ENCODE results near the gene ATF7. TPM values are rescaled to one million over a fixed set of nuclear protein-coding genes. Genes with fewer than 3 reads are reported as not detected.

Gene ATF7
- total RNA-seq, 2 donors from 2014 or later = 37.9 to 46.7 TPM

GRCh38 chr12:53532524-53533445 lies 93.4 kb downstream of the ATF7 start:
- H3K27me3 ChIP-seq (replicated peaks; ENCODE audit: insufficient read depth) = no peaks in the 10 kb centered on the region
- no peaks in the 10 kb centered on the region for H3K9me3 ChIP-seq
- H3K4me1 ChIP-seq (replicated peaks) = peaks cover 4% of the 10 kb centered on the region
- no peak overlapping the region for H3K4me3 ChIP-seq
- peaks cover 0 to 6% of the 10 kb centered on the region in 2 donors for H3K36me3 ChIP-seq
- TF ChIP-seq POLR2A (IDR thresholded peaks at IDR 0.05) = no peak
- no peak for DNase-seq (ENCODE audit: low spot score)
- intact Hi-C loops (cut with DNase I) = no loop called here
- 91% methylated on average over 7 of the region's 7 CpGs for WGBS
- H3K27ac ChIP-seq = no peak overlapping the region

GRCh38 chr12:53532021-53532420 lies 94.2 kb downstream of the ATF7 start:
- TF ChIP-seq POLR2AphosphoS5 (IDR thresholded peaks at IDR 0.05) (no peak), CTCF (IDR thresholded peaks at IDR 0.05) (no peak), POLR2A (IDR thresholded peaks at IDR 0.05) (no peak)
- intact Hi-C loops (cut with DNase I) = no loop called here
- H3K36me3 ChIP-seq = peaks cover 0 to 6% of the 10 kb centered on the region in 2 donors
- no peak overlapping the region for H3K4me3 ChIP-seq
- no peak overlapping the region for H3K27ac ChIP-seq
- no peaks in the 10 kb centered on the region for H3K27me3 ChIP-seq (replicated peaks; ENCODE audit: insufficient read depth)
- H3K9me3 ChIP-seq = no peaks in the 10 kb centered on the region
- no peak for DNase-seq (ENCODE audit: low spot score)
- H3K4me1 ChIP-seq (replicated peaks) = no peaks in the 10 kb centered on the region
- WGBS = 47% methylated on average over 3 of the region's 3 CpGs

- H3K36me3 ChIP-seq = peaks cover 0 to 6% of the 10 kb centered on the region in 2 donors
- TF ChIP-seq POLR2A (IDR thresholded peaks at IDR 0.05) (no peak), POLR2AphosphoS5 (IDR thresholded peaks at IDR 0.05) (no peak), CTCF (IDR thresholded peaks at IDR 0.05) (no peak)
- no peak for DNase-seq (ENCODE audit: low spot score)
- no peaks in the 10 kb centered on the region for H3K4me1 ChIP-seq (replicated peaks)
- H3K27ac ChIP-seq = no peak overlapping the region
- H3K27me3 ChIP-seq (replicated peaks; ENCODE audit: insufficient read depth) = no peaks in the 10 kb centered on the region
- no peak overlapping the region for H3K4me3 ChIP-seq
- intact Hi-C loops (cut with DNase I) = no loop called here
- WGBS = 84% methylated on average over 4 of the region's 4 CpGs
- H3K9me3 ChIP-seq = no peaks in the 10 kb centered on the region
These were observed 95.3 kb downstream of the ATF7 start for GRCh38 chr12:53530920-53531319.

- intact Hi-C loops (cut with DNase I) = no loop called here
- Histone ChIP-seq H3K4me1 (replicated peaks) (no peaks in the 10 kb centered on the region), H3K27me3 (replicated peaks; ENCODE audit: insufficient read depth) (no peaks in the 10 kb centered on the region), H3K9me3 (no peaks in the 10 kb centered on the region), H3K36me3 (peaks cover 0 to 4% of the 10 kb centered on the region in 2 donors), H3K27ac (no peak overlapping the region), H3K4me3 (no peak overlapping the region)
- DNase-seq (ENCODE audit: low spot score) = no peak
- no peak for TF ChIP-seq POLR2AphosphoS5 (IDR thresholded peaks at IDR 0.05)
- no peak for TF ChIP-seq POLR2A (IDR thresholded peaks at IDR 0.05)
- TF ChIP-seq CTCF (IDR thresholded peaks at IDR 0.05) = no peak
- 94% methylated on average over 2 of the region's 2 CpGs for WGBS
These were observed 96.1 kb downstream of the ATF7 start for GRCh38 chr12:53530061-53530460.

GRCh38 chr12:53524476-53524875 lies 101.7 kb downstream of the ATF7 start:
- WGBS = 95% methylated on average over 13 of the region's 13 CpGs
- Histone ChIP-seq H3K27ac (no peak overlapping the region), H3K27me3 (replicated peaks; ENCODE audit: insufficient read depth) (no peaks in the 10 kb centered on the region), H3K4me3 (no peak overlapping the region), H3K4me1 (replicated peaks) (no peaks in the 10 kb centered on the region), H3K36me3 (peaks cover 0 to 3% of the 10 kb centered on the region in 2 donors), H3K9me3 (no peaks in the 10 kb centered on the region)
- no peak for TF ChIP-seq POLR2AphosphoS5 (IDR thresholded peaks at IDR 0.05)
- no peak for TF ChIP-seq CTCF (IDR thresholded peaks at IDR 0.05)
- TF ChIP-seq POLR2A (IDR thresholded peaks at IDR 0.05) = no peak
- intact Hi-C loops (cut with DNase I) = no loop called here
- no peak for DNase-seq (ENCODE audit: low spot score)
